Thyroid gland (tissue), 4 donors: ENCODE measurements around the gene CHST8. TPM values are rescaled to one million over a fixed set of nuclear protein-coding genes. Genes with fewer than 3 reads are reported as not detected.
"Not testable (repeated sequence)": the region's sequence is repeated elsewhere in the genome, so short reads cannot be mapped to it uniquely, and the experiment has no call there.

Experiments
- DNase-seq, 2 donors: peaks; one replicate each; pipeline ENCODE4 v3.0.0-alpha.2; 2019
- H3K27ac ChIP-seq, 3 donors: fragments of 200-600 bp; sonication (generic); 1 replicate in 2 of 3; 2 replicates in 1 of 3; pipeline ENCODE4 v1.5.1; 2016 to 2019; ENCODE audit warnings: mild to moderate bottlenecking in 1 of 3, moderate library complexity in 1 of 3
- H3K27me3 ChIP-seq: fragments of 200-600 bp; sonication (generic); one replicate; pipeline ENCODE4 v1.5.1; 2019
- H3K36me3 ChIP-seq, 2 donors: fragments of 200-600 bp; sonication (generic); one replicate each; pipeline ENCODE4 v1.5.1; 2016 to 2019
- H3K4me1 ChIP-seq, 2 donors: fragments of 200-600 bp; sonication (generic); one replicate each; pipeline ENCODE4 v1.5.1; 2017 to 2019
- H3K4me3 ChIP-seq, 3 donors: fragments of 200-600 bp; sonication (generic); replicated peaks in 1 of 3; 1 replicate in 2 of 3; 2 replicates in 1 of 3; pipeline ENCODE4 v1.5.1; 2016; ENCODE audit warnings: mild to moderate bottlenecking in 1 of 3
- H3K9me3 ChIP-seq: fragments of 200-600 bp; sonication (generic); one replicate; pipeline ENCODE4 v1.5.1; 2017
- POLR2A ChIP-seq, 2 donors: fragments of 450-650 bp; IDR thresholded peaks; one replicate each; pipeline ENCODE4 v1.6.1; 2017; ENCODE audit warnings: antibody characterized with exemption in 2 of 2, mild to moderate bottlenecking in 2 of 2, moderate library complexity in 1 of 2
- WGBS, 2 donors: methylation state at CpG; one replicate each; pipeline ENCODE4 v1.1.5; 2017; 5-methylcytosine and 5-hydroxymethylcytosine counted together
- intact Hi-C: fragments of 100-400 bp; cut with DNase I; formaldehyde crosslinking; loops from one replicate; pipeline ENCODE4 v1.15.1; 2023
- total RNA-seq, 4 donors: library from RNA; depleted of rRNA; stranded (reverse); fragments of >200 nt; gene quantifications; one replicate each; pipeline ENCODE4 v1.2.3, GENCODE V29; 2016
- TF ChIP-seq, protein P1 (sequence below), 6 experiments: fragments of 200-600 bp in 3 of 6; fragments of 450-650 bp in 3 of 6; sonication (generic) in 3 of 6; IDR thresholded peaks; one replicate each; pipeline ENCODE4 v1.5.1; 2016 to 2019; ENCODE audit warnings: antibody characterized with exemption in 6 of 6, mild to moderate bottlenecking in 2 of 6, inconsistent platforms in 1 of 6, moderate library complexity in 1 of 6

CHST8 gene
- total RNA-seq, 4 donors from 2014 or later: 0.83 to 2.6 (median 1.4) TPM; not detected in 1

GRCh38 chr19:33660410-33661124, 38.8 kb downstream of the CHST8 start:
- WGBS, 2 donors: 74 to 75% methylated on average over 11 of the region's 11 CpGs

DNA sequence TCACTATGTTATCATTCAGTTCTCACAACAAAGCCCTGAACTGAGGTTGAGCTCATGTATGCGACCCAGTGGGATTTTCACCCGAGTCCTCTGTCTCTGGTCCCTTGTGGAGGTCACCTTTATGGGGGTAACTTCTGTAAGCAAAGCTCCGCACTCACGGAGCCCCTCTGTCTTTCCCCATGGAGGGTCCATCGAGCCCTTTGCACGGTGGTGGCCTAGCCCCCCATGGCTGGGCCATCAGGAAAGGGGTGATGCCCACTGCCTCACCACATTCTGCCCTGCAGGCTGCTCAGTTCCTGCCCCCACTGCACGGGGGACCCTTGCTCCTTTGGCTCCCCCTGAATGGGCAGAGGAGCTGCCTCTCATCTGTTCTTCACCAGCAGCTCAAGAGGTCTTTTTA, 39.6 kb downstream of the CHST8 start:
- no peaks in the 10 kb centered on the region for H3K27me3 ChIP-seq

More at GRCh38 chr19:33660410-33661124, 38.8 kb downstream of the CHST8 start:
- H3K27ac ChIP-seq: no peak overlapping the region
- no peak overlapping the region for H3K4me3 ChIP-seq
- TF ChIP-seq, protein P1, sequence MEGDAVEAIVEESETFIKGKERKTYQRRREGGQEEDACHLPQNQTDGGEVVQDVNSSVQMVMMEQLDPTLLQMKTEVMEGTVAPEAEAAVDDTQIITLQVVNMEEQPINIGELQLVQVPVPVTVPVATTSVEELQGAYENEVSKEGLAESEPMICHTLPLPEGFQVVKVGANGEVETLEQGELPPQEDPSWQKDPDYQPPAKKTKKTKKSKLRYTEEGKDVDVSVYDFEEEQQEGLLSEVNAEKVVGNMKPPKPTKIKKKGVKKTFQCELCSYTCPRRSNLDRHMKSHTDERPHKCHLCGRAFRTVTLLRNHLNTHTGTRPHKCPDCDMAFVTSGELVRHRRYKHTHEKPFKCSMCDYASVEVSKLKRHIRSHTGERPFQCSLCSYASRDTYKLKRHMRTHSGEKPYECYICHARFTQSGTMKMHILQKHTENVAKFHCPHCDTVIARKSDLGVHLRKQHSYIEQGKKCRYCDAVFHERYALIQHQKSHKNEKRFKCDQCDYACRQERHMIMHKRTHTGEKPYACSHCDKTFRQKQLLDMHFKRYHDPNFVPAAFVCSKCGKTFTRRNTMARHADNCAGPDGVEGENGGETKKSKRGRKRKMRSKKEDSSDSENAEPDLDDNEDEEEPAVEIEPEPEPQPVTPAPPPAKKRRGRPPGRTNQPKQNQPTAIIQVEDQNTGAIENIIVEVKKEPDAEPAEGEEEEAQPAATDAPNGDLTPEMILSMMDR (IDR thresholded peaks at IDR 0.05): no peak
- TF ChIP-seq POLR2A (IDR thresholded peaks at IDR 0.05): no peak
- H3K27me3 ChIP-seq: no peaks in the 10 kb centered on the region
- intact Hi-C loops: no loop called here
- H3K9me3 ChIP-seq: no peaks in the 10 kb centered on the region
- H3K36me3 ChIP-seq: no peaks in the 10 kb centered on the region
- DNase-seq: no peak
- H3K4me1 ChIP-seq: no peaks in the 10 kb centered on the region

GRCh38 chr19:33662391-33663092, 40.8 kb downstream of the CHST8 start:
- WGBS, 2 donors: 72% methylated on average over 11 of the region's 11 CpGs
- H3K4me3 ChIP-seq: no peak overlapping the region
- H3K9me3 ChIP-seq: no peaks in the 10 kb centered on the region
- intact Hi-C loops: no loop called here
- no peak overlapping the region for H3K27ac ChIP-seq
- no peak for TF ChIP-seq POLR2A (IDR thresholded peaks at IDR 0.05)
- TF ChIP-seq, protein P1 (IDR thresholded peaks at IDR 0.05): no peak
- no peaks in the 10 kb centered on the region for H3K4me1 ChIP-seq
- H3K27me3 ChIP-seq: no peaks in the 10 kb centered on the region
- no peak for DNase-seq
- H3K36me3 ChIP-seq: no peaks in the 10 kb centered on the region

More for the DNA sequence above, 39.6 kb downstream of the CHST8 start:
- TF ChIP-seq, protein P1 (IDR thresholded peaks at IDR 0.05): no peak
- no peak for TF ChIP-seq POLR2A (IDR thresholded peaks at IDR 0.05)
- no peak overlapping the region for H3K27ac ChIP-seq
- intact Hi-C loops: no loop called here
- no peak for DNase-seq
- H3K9me3 ChIP-seq: no peaks in the 10 kb centered on the region
- WGBS, 2 donors: 77 to 79% methylated on average over 7 of the region's 7 CpGs
- no peak overlapping the region for H3K4me3 ChIP-seq
- no peaks in the 10 kb centered on the region for H3K4me1 ChIP-seq
- no peaks in the 10 kb centered on the region for H3K36me3 ChIP-seq

DNA sequence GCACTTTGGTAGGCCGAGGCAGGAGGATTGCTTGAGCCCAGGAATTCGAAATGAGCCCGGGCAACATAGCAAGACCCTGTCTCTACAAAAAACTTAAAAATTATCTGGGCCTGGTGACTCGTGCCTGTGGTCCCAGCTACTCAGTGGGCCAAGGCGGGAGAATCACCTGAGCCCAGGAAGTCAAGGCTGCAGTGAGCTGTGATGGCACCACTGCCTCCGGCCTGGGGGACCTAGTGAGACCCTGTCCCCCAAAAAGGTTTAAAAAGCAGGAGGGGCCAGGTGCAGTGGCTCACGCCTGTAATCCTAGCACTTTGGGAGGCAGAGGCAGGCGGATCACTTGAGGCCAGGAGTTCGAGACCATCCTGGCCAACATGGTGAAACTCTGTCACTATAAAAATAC, 41.6 kb downstream of the CHST8 start:
- H3K27me3 ChIP-seq, H3K9me3 ChIP-seq, H3K4me3 ChIP-seq, H3K36me3 ChIP-seq, H3K27ac ChIP-seq, intact Hi-C loops, DNase-seq, H3K4me1 ChIP-seq: not testable (repeated sequence)
- WGBS, 2 donors: 89 to 92% methylated on average over 9 of the region's 9 CpGs

GRCh38 chr19:33664744-33665143, 43.0 kb downstream of the CHST8 start:
- TF ChIP-seq, protein P1 (IDR thresholded peaks at IDR 0.05): no peak
- no peak for TF ChIP-seq POLR2A (IDR thresholded peaks at IDR 0.05)
- no peaks in the 10 kb centered on the region for H3K9me3 ChIP-seq
- H3K36me3 ChIP-seq: no peaks in the 10 kb centered on the region
- no peak overlapping the region for H3K27ac ChIP-seq
- no peak for DNase-seq
- WGBS, 2 donors: 88 to 89% methylated on average over 5 of the region's 5 CpGs
- H3K27me3 ChIP-seq: no peaks in the 10 kb centered on the region
- no peak overlapping the region for H3K4me3 ChIP-seq
- no peaks in the 10 kb centered on the region for H3K4me1 ChIP-seq
- intact Hi-C loops: no loop called here
